OCI-LY7 (cell line): ENCODE results near the gene INHA.

Experiments
- EZH2phosphoT487 ChIP-seq: fragments of 200-600 bp; sonication (generic); IDR thresholded peaks from 2 replicates; pipeline ENCODE4 v1.6.1; 2018; ENCODE audit warnings: low read depth, borderline replicate concordance, mild to moderate bottlenecking, mixed run types, antibody characterized with exemption, low read length, moderate library complexity, mixed read lengths
- TF ChIP-seq, protein P1 (sequence below): fragments of 200-600 bp; sonication (generic); conservative IDR thresholded peaks from 2 replicates; pipeline ENCODE4 v1.5.1; 2014; ENCODE audit warnings: mild to moderate bottlenecking, antibody characterized with exemption, low read length, moderate library complexity, mixed read lengths

DNA sequence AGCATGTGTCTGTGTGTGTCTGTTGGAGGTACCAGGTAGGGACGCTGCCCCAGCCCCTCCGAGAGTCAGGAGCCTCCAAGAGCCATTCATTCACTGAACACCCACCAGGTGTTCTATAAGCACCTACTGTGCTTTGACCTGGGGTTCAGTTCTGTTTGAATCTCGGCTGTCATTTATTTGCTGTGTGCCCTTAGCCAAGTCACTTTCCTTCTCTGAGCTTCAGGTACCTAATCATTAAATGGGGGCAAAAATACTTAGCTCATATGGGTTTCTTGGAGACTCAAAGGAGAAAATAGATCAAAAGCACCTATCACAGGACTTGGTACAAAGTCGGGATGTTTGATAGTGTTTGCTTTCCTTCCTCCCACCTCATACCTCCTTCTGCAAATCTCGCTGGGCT is 44.6 kb upstream of the INHA start:
- TF ChIP-seq, protein P1, sequence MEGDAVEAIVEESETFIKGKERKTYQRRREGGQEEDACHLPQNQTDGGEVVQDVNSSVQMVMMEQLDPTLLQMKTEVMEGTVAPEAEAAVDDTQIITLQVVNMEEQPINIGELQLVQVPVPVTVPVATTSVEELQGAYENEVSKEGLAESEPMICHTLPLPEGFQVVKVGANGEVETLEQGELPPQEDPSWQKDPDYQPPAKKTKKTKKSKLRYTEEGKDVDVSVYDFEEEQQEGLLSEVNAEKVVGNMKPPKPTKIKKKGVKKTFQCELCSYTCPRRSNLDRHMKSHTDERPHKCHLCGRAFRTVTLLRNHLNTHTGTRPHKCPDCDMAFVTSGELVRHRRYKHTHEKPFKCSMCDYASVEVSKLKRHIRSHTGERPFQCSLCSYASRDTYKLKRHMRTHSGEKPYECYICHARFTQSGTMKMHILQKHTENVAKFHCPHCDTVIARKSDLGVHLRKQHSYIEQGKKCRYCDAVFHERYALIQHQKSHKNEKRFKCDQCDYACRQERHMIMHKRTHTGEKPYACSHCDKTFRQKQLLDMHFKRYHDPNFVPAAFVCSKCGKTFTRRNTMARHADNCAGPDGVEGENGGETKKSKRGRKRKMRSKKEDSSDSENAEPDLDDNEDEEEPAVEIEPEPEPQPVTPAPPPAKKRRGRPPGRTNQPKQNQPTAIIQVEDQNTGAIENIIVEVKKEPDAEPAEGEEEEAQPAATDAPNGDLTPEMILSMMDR = no peak
- no peak for TF ChIP-seq EZH2phosphoT487
